T-helper 2 cell (primary cell): ENCODE results near the gene SRSF8.
"Not testable (repeated sequence)": the region's sequence is repeated elsewhere in the genome, so short reads cannot be mapped to it uniquely, and the experiment has no call there.

Source experiments
- DNase-seq, 5 experiments: peaks; one replicate each; pipeline versions ENCODE4 v3.0.0 to v3.0.0-alpha.2; 2012 to 2022

SRSF8 gene

DNA sequence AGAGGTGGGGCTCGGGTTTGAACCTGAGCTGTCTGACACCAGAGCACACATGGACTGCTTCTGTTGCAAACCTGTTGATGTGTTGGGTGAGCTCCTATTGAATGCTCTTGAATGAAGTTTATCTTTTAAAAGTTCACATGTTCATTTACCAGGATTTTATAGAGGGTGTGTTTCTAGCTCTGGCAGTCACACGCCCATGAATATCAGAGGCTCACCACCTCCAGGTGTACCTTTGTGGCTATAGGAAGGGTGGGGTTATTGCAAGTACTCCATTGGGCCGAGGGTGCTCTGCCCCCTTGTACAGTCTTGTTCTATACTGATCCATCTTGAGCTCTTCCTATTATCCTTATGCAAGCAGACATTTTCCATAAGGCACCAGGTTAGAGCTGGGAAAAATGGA lies 32.1 kb downstream of the SRSF8 start:
- no peak for DNase-seq

DNA sequence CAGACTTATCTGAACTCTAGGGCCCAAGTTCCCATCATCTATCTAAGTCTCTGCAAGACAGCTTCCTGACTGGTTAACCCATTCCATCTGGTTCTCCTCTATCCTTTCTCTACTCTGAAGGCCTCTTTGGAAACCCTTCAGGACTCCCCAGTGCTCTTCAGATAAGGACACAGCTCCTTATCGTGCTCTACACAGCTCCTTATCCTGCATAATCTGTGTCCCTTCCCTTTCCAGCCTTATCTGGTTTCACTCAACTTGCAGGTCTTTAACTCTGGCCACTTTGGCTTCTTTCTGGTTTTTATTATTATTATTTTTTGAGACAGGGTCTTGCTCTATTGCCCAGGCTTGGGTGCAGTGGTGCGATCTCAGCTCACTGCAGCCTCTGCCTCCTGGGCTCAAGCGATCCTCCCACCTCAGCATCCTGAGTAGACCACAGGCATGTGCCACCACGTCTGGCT lies 33.5 kb downstream of the SRSF8 start:
- no peak for DNase-seq

DNA sequence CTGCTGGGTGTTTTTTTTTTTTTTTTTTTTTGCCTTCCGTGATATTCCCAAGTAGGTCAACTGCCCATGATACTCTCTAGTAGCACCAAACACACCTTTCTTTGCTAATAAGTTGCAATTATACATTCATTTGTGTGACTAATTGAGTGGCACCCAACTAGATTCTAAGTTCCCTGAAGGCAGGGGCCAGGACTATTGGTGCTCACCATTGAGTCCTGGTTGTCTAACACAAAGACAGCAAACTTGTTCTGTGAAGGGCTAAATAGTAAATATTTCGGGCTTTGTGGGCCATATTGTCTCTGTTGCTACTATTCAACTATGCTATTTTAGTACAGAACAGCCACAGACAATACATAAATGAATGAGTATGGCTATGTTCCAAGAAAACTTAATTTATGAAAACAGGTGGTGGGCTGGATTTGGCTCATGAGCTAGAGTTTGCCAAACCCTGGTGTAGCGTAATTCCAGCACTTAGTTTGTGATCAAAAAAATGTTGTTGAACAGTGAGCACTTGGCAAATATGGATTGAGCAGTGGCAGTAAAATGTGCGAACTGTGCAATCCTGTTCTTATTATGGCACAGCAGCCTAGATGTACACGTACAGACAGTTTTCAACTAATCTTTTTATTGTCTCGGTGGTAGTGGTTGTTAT lies 34.3 kb downstream of the SRSF8 start:
- no peak for DNase-seq

DNA sequence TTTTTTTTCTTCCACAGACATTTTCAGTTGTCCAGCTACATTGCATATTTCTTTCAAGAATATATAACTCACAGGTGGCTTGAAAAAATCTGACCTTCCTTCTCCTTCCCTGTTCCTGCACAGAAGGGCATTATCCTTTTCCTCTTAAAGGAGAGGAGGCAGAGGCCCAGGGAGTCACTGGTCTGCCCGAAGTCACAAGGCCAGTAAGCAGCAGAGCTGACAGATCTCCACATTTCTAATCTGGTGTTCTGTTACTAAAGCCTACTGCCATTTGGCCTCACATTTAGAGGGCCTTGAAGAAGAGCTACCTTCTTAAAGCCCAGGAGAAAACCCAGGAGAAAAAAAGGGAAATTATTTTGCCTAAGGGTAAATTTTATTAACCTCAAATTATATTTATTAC lies 35.2 kb downstream of the SRSF8 start:
- no peak for DNase-seq

DNA sequence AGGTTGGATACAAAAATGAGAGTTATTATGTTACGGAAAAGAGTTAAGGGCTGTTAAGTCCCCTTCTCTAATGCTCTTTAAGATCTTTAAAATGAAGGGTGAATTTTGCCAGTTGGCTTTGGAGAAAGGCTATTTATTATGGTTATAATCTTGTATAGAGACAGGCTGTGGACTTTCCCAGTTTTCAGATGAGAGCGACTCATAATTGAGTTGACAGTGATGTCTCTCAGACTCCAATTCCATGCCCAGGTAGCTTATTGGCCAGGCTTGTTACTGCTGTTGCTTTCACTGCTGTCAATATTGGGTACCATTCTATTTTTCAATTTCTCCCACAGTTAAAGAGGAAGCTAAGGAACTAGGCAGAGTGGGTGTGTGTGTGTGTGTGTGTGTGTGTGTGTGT lies 36.0 kb downstream of the SRSF8 start:
- DNase-seq, result no peak

DNA sequence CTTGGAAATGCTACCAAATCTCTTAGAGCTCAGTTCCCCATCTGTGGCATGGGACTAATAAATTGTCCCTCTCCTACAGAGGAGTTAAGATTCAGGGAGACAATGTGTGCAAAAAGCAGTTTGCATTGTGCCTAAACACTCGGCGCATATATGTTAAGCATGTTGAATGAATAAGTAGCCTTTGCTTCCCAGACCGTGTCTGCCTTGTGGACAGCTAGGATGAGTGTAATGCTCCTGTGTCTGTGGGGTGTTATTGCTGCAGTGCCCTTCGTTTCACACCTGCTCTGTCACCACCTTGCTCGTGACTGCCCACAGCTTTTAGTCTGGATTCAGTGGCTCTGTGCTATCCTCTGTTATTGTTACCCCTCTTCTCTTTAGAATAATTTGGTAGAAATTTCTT lies 37.0 kb downstream of the SRSF8 start:
- no peak for DNase-seq

DNA sequence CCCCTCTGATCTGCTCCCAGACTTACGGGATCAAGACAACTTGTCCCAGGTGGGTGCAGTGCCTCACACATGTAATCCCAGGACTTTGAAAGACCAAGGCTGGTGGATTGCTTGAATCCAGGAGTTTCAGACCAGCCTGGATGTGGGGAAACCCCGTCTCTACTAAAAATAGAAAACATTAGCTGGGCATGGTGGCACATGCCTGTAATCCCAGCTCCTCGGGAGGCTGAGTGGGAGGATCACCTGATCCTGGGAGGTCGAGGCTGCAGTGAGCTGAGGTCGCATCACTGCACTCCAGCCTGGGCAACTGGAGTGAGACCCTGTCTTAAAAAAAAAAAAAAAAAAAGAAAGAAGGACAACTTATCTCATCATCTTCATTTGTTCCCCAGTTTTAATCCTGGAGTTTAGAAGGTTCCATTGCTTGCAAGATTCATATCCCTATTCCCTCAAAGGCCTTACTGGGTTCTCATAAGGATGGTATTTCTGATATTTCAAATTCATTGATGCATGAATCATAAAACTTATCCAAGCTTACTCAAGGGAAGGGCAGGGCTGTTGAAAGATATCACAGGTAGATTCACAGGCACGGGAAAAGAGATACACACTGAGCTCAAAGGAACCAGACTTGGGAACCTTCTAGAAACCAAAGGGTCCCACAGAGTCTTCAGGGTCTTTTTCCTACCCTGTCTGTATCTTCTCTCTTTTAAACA lies 37.6 kb downstream of the SRSF8 start:
- no peak for DNase-seq

DNA sequence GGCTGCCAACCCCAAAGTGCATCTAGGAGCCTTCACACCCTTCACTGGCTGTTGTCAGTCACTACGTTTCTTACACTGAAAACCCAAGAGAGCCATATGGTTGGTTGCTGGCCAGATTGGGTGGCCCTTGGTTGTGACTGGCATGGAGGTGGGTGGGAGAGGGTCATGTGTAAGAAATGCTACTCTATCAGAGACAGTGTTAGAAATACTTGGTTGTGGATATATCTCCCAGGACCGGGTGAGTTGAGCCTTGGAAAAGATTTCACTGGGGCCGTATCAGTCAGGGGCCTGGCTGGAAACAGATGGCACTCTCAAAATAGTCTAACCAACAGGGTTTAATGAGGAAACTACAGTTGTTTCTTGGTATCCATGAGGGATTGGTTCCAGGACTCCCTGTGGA lies 38.1 kb downstream of the SRSF8 start:
- no peak for DNase-seq

DNA sequence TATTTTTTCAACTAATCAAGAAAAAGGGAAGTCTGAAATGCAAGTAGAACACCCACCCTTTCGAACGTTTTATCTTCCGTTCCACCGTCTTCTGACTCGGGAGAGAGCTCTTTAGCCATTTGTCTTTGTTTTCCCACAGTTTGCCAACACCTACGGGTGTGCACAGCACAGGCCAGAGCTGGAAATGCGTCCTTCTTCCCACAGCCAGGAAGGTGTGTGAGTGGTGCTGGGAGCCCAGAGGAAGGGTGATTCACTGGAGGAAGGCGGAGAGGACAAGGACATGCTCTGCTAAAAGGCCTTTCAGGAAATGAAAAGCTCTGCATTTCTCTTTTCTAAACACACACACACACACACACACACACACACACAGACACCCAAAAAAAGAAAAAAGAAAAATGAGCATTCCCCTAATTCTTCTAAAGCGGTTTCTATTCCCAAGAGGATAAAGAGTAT lies 41.5 kb downstream of the SRSF8 start:
- no peak for DNase-seq

DNA sequence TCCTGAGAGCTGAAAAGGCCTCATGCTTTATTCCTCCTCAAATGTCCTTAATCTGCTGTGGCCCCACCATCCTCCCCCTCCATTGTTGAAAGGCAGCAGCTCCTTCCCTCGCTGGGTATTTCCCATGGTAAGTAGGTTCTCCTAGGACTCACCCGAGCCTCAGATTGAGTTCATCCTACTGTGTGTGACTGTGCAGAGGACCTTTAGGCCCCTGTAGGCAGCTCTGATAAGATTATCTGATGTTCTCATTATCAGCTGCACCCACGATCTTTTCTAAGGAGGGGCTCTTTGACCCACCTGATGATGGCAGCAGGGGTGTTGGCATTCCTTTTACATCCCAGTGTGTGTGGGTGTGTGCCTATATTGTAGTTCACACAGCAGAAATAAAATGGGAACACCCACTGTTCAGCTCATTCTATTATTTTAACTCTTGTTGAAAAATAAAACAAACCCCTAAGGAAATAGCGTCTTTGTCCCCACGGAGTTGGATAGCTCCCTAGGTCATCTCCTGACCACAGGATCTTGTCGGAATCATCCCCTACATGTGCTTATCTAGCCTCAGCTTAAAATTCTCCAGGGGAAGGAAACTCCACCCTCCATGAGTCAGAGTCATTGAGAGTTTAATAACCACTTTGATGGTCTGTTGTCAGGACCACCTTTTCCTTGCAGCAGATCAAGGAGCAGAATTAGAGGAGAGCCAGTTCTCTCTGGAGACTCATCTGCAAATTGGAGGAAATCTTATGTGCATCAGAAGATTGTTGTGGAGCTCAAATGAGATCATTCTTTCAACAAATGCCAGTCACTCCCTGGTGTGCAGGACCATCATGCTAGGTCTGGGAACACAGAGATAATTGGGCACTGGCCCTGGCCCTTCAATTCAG lies 42.2 kb downstream of the SRSF8 start:
- no peak for DNase-seq

DNA sequence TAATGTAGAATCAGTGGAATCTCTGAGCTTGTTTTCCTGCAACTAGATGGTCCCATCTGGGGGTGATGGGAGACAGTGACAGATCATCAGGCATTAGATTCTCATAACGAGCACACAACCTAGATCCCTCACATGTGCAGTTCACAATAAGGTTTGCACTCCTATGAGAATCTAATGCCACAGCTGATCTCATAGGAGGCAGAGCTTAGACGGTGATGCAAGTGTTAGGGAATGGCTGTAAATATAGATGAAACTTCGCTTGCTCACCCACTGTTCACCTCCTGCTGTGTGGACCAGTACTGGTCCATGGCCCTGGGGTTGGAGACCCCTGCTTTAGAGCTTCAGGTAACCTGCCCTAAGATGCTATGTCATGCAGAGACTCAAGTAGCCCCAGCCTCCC lies 44.8 kb downstream of the SRSF8 start:
- DNase-seq, result not testable (repeated sequence)

DNA sequence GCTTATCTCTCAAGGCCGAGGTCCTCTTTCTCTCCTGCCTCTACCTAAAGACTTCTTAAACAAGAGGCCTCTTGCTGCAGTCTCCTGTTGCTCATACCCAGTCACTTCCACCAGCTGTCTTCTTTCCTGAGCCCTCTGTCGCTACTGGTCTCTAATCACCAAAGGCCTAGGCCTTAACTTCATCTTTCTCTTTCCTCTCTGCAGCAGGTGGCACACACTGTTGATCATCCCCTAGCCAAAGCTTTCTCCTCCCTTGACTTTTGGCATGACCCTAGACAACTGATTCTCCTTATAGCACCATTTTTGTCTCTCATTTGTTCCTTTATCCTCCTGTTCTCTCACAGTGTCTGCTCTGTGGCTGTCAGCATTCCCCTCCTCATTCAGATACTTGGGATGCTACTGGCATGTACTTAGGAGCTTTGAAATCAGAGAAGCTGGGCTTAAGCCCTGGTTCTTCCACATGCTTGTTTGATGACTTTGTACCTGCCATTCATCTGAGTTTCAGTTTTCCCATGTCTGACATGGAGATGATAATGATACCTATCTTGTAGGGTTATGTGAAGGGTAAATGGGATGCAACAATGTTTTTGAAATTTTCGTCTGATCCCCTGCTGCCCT lies 45.3 kb downstream of the SRSF8 start:
- no peak for DNase-seq

DNA sequence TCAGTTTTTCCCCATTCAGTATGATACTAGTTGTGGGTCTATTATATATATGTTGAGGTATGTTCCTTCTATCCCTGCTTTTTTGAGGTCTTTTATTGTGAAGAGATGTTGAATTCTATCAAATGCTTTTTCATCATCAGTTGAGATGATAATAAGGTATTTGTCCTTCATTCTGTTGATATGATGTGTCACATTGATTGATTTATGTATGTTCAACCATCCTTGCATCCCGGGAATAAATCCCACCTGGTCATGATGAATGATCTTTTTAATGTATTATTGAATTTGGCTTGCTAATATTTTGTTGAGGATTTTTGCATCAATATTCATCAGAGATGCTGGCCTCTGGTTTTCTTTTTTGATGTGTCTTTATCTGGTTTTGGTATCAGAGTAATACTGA lies 48.9 kb downstream of the SRSF8 start:
- no peak for DNase-seq

DNA sequence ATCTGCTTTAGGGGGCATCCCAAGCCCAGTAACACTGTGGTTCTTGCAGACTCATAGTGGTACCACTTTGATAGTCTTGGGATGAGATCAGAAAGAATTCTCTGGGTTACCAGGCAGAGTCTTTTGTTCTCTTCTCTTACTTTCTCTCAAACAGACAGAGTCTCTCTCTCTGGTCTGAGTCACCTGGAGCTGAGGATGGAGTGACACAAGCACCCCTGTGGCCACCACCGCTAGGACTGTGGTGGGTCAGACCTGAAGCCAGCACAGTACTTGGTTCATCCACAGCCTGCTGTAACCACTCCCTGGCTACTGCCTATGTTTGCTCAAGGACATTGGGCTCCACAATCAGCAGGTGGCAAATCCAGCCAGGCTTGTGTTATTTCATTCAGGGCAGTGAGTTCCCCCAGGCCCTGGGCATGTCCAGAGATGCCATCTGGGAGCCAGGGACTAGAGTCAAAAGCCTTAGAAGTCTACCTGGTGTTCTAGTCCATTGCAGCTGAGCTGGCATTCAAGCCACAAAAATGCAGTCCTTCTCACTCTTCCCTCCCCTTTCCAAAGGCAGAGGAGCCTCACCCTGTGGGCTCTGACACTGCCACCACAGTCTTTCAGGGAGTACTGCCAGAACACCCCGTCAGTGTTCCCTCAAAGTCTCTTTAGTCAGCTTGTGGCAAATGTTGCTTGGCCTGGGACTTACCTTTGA lies 52.8 kb downstream of the SRSF8 start:
- DNase-seq, result no peak
